MCF 10A (cell line): ENCODE results near the gene BLCAP. TPM values are rescaled to one million over a fixed set of nuclear protein-coding genes. Genes with fewer than 3 reads are reported as not detected.

Source experiments
- BruUV-seq: library from RNA; stranded (reverse); fragments of 400-500 nt; replicated peaks from 2 replicates; lab custom pipeline; 2021; lab: Mats Ljungman, UMichigan
- CTCF ChIA-PET: fragments of 300-600 bp; sonication (Branson Sonifier 250); formaldehyde crosslinking; extraction: SDS; loops from one replicate; lab custom pipeline; 2021; ENCODE audit warnings: antibody characterized with exemption, inconsistent platforms; lab: Yijun Ruan, JAX
- POLR2A ChIA-PET: fragments of 300-600, 350-650 bp; sonication (Branson Sonifier 250); formaldehyde crosslinking; extraction: SDS; loops from one replicate; lab custom pipeline; 2020; ENCODE audit warnings: antibody characterized with exemption, inconsistent platforms; lab: Yijun Ruan, JAX
- DNase-seq: peaks from one replicate; pipeline ENCODE4 v3.0.0-alpha.2; 2018; ENCODE audit not compliant: unreplicated experiment
- H3K27ac Mint-ChIP-seq: one replicate; pipeline ENCODE4 v1.8.0; 2022; ENCODE audit warnings: mild to moderate bottlenecking, low read depth, mixed read lengths; ENCODE audit not compliant: unreplicated experiment
- H3K27me3 Mint-ChIP-seq: one replicate; pipeline ENCODE4 v1.8.0; 2022; ENCODE audit warnings: mixed read lengths; ENCODE audit not compliant: insufficient read depth, unreplicated experiment
- H3K36me3 Mint-ChIP-seq: one replicate; pipeline ENCODE4 v1.8.0; 2022; ENCODE audit warnings: mild to moderate bottlenecking, moderate library complexity, mixed read lengths; ENCODE audit not compliant: insufficient read depth, unreplicated experiment
- H3K4me1 Mint-ChIP-seq: one replicate; pipeline ENCODE4 v1.8.0; 2022; ENCODE audit warnings: mixed read lengths; ENCODE audit not compliant: insufficient read depth, unreplicated experiment
- H3K4me3 Mint-ChIP-seq: one replicate; pipeline ENCODE4 v1.8.0; 2022; ENCODE audit warnings: mild to moderate bottlenecking, moderate library complexity, mixed read lengths; ENCODE audit not compliant: unreplicated experiment
- H3K9me3 Mint-ChIP-seq: one replicate; pipeline ENCODE4 v1.8.0; 2022; ENCODE audit warnings: mixed read lengths; ENCODE audit not compliant: unreplicated experiment
- CTCF ChIP-seq: fragments of 200-600 bp; IDR thresholded peaks from one replicate; pipeline ENCODE4 v1.8.0; 2022; ENCODE audit warnings: antibody characterized with exemption, mild to moderate bottlenecking; ENCODE audit not compliant: unreplicated experiment
- intact Hi-C: fragments of 100-400 bp; cut with micrococcal nuclease; formaldehyde crosslinking; loops from 2 replicates; pipeline ENCODE4 v1.14.1; 2022
- total RNA-seq: library from RNA; stranded (reverse); gene quantifications from 2 replicates; pipeline ENCODE4 v1.2.3, GENCODE V29; 2022

Gene BLCAP
- total RNA-seq, 1 experiment from 2014 or later: 105 TPM

- Mint-ChIP-seq H3K36me3 (no peaks in the 10 kb centered on the region), H3K4me1 (peaks cover 20% of the 10 kb centered on the region), H3K4me3 (no peak overlapping the region), H3K27ac (no peak overlapping the region), H3K27me3 (no peaks in the 10 kb centered on the region), H3K9me3 (no peaks in the 10 kb centered on the region)
- TF ChIP-seq CTCF: no peak
- intact Hi-C loops: loop anchor here (10.0 kb wide), 1 partner anchor 527 kb away; no protein-coding TSS in a partner anchor
- DNase-seq: no peak
- POLR2A ChIA-PET: interaction anchor here (2.2 kb wide), 1 partner anchor 262 kb away, joined by 7 read pairs; no protein-coding TSS in a partner anchor
- BruUV-seq: no TSS peak
- CTCF ChIA-PET: interaction anchor here (0.6 to 10.4 kb wide), 9 partner anchors 142 to 607 kb away, joined by 3 to 191 read pairs (median 7); no protein-coding TSS in a partner anchor
Measured at GRCh38 chr20:37531856-37532255, 4.2 kb upstream of the BLCAP start.

GRCh38 chr20:37530696-37531095 is 3.0 kb upstream of the BLCAP start:
- ChIA-PET POLR2A (interaction anchor here (0.9 to 7.9 kb wide), 4 partner anchors 38 to 352 kb away, joined by 3 to 68 read pairs (median 4); partner anchors contain the start of genes MROH8 and RPN2), CTCF (interaction anchor here (0.6 to 10.4 kb wide), 11 partner anchors 34 to 540 kb away, joined by 3 to 191 read pairs (median 4); no protein-coding TSS in a partner anchor)
- TF ChIP-seq CTCF: no peak
- peaks cover 24% of the 10 kb centered on the region for H3K4me1 Mint-ChIP-seq
- no TSS peak for BruUV-seq
- intact Hi-C loops: loop anchor here (10.0 kb wide), 1 partner anchor 526 kb away; no protein-coding TSS in a partner anchor
- no peaks in the 10 kb centered on the region for H3K9me3 Mint-ChIP-seq
- H3K36me3 Mint-ChIP-seq: no peaks in the 10 kb centered on the region
- no peaks in the 10 kb centered on the region for H3K27me3 Mint-ChIP-seq
- H3K27ac Mint-ChIP-seq: no peak overlapping the region
- DNase-seq: no peak
- H3K4me3 Mint-ChIP-seq: no peak overlapping the region

- Mint-ChIP-seq H3K27ac (no peak overlapping the region), H3K36me3 (peaks cover 6% of the 10 kb centered on the region), H3K27me3 (no peaks in the 10 kb centered on the region), H3K9me3 (no peaks in the 10 kb centered on the region), H3K4me3 (no peak overlapping the region), H3K4me1 (peaks cover 30% of the 10 kb centered on the region)
- no peak for TF ChIP-seq CTCF
- ChIA-PET POLR2A (interaction anchor here (0.6 to 7.9 kb wide), 6 partner anchors 32 to 351 kb away, joined by 3 to 68 read pairs (median 4); partner anchors contain the start of genes MROH8 and RPN2), CTCF (interaction anchor here (0.6 to 10.4 kb wide), 8 partner anchors 145 to 540 kb away, joined by 4 to 191 read pairs (median 8); no protein-coding TSS in a partner anchor)
- BruUV-seq: no TSS peak
- intact Hi-C loops: loop anchor here (5.0 to 10.0 kb wide), 3 partner anchors 123 to 525 kb away; no protein-coding TSS in a partner anchor
- no peak for DNase-seq
Measured at GRCh38 chr20:37529968-37530600, 2.4 kb upstream of the BLCAP start.
